ENCODE data around the gene TSPEAR.

TSPEAR gene

GRCh38 chr21:44516828-44517174, 194.6 kb downstream of the TSPEAR start:
- DNase-seq (ENCODE audit: low read depth in 2 of 2) = no peak

- no peak for DNase-seq (ENCODE audit: low read depth in 2 of 2)
Measured at GRCh38 chr21:44516342-44516741, 195.0 kb downstream of the TSPEAR start.

- DNase-seq (ENCODE audit: low read depth in 2 of 2) = no peak
Measured at GRCh38 chr21:44515359-44516165, 195.8 kb downstream of the TSPEAR start.

- DNase-seq (ENCODE audit: low read depth in 2 of 2) = no peak
Measured at GRCh38 chr21:44514746-44515358, 196.5 kb downstream of the TSPEAR start.

GRCh38 chr21:44514218-44514520, 197.2 kb downstream of the TSPEAR start:
- no peak for DNase-seq (ENCODE audit: low read depth in 2 of 2)

GRCh38 chr21:44513389-44514217, 197.8 kb downstream of the TSPEAR start:
- DNase-seq (ENCODE audit: low read depth in 2 of 2) = no peak

- DNase-seq (ENCODE audit: low read depth in 2 of 2) = no peak
Measured at GRCh38 chr21:44512496-44513388, 198.6 kb downstream of the TSPEAR start.

GRCh38 chr21:44511938-44512275, 199.5 kb downstream of the TSPEAR start:
- DNase-seq (ENCODE audit: low read depth in 2 of 2) = no peak

GRCh38 chr21:44511219-44511937, 200.0 kb downstream of the TSPEAR start:
- no peak for DNase-seq (ENCODE audit: low read depth in 2 of 2)

GRCh38 chr21:44510508-44511218, 200.7 kb downstream of the TSPEAR start:
- peak; percentile 78 to 79 for DNase-seq (ENCODE audit: low read depth in 2 of 2)

GRCh38 chr21:44510109-44510507, 201.3 kb downstream of the TSPEAR start:
- no peak for DNase-seq (ENCODE audit: low read depth in 2 of 2)

GRCh38 chr21:44509539-44509938, 201.8 kb downstream of the TSPEAR start:
- no peak for DNase-seq (ENCODE audit: low read depth in 2 of 2)

GRCh38 chr21:44508711-44509445, 202.5 kb downstream of the TSPEAR start:
- no peak for DNase-seq (ENCODE audit: low read depth in 2 of 2)

GRCh38 chr21:44508426-44508710, 203.0 kb downstream of the TSPEAR start:
- DNase-seq (ENCODE audit: low read depth in 2 of 2) = no peak

- no peak for DNase-seq (ENCODE audit: low read depth in 2 of 2)
Measured at GRCh38 chr21:44507673-44508425, 203.5 kb downstream of the TSPEAR start.

GRCh38 chr21:44506279-44507255, 204.8 kb downstream of the TSPEAR start:
- no peak for DNase-seq (ENCODE audit: low read depth in 2 of 2)

GRCh38 chr21:44505673-44506278, 205.6 kb downstream of the TSPEAR start:
- no peak for DNase-seq (ENCODE audit: low read depth in 2 of 2)

GRCh38 chr21:44503901-44504399, 207.4 kb downstream of the TSPEAR start:
- DNase-seq (ENCODE audit: low read depth in 2 of 2) = no peak

All from stimulated activated CD4-positive, alpha-beta T cell treated with anti-CD3 and anti-CD28 coated beads, Interleukin-1b, Interleukin-23, amount 100 ng/mL, for 4 hours (primary cell).